GM19025 (cell line): ENCODE results near the gene EDEM2.
A peak's percentile ranks its signal among the peaks of the same experiment; 100 is the strongest.
"Not testable (repeated sequence)": the region's sequence is repeated elsewhere in the genome, so short reads cannot be mapped to it uniquely, and the experiment has no call there.

Experiments
- ATAC-seq: cut with Tn5 transposase; IDR thresholded peaks from one replicate; pipeline ENCODE4 v1.9.1; 2021; ENCODE audit warnings: mild to moderate bottlenecking, low read depth, moderate library complexity; ENCODE audit not compliant: unreplicated experiment

The EDEM2 gene

DNA sequence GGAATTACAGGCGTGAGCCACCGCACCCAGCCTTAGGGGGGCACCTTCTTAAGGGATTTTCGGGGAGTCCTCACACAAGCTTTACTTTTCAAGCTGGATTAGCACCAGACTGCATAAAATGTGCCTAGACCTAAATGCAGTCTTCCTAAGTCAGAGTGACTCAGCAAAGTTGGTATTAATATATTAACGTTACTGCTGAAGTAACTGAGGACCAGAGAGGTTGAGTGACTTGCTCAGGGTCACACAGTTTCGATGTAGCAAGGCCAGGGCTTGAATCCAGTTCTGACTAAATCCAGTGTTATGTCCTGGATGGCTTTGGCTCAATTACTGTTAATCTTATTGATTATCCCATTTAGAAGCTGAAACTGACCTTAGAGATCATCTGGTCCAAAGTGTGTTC lies 13.4 kb downstream of the EDEM2 start:
- no peak for ATAC-seq

DNA sequence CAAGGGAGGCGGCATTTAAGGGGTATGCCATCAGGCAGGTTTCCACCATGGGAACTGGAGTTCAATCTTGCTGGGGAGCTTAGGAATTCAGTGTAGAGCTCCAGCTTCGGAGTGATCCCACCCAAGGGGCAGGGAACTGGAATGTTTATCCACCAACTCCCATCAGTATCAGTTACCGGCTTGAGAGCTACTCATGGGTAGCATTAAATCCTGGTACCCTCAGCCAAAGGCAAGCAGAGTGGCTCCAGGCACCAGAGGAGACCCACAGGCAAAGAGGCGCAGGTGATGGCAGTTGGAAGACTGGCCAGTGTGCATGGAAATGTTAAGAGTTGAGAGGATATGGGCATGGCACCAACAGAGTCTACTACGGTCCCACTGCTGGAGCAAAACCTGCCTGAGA lies 14.1 kb downstream of the EDEM2 start:
- ATAC-seq, result no peak

DNA sequence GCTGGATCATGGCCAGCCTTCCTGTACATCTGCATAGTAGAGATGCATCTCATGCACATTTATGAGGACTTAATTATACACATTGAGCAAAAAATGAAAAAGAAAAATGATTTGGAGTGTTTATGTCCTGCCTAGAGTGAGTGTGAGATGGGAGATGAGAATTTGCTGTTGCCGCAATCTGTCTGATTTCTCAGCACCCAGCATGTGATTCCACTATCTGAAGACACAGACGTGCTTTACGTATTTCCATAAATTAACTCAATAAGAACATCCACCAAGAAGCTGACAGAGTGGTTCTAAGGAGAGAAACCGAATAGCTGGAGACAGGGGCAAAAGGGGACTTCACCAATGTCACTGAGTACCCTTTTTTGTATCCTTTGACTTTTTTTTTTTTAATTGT lies 15.2 kb downstream of the EDEM2 start:
- ATAC-seq, result no peak

DNA sequence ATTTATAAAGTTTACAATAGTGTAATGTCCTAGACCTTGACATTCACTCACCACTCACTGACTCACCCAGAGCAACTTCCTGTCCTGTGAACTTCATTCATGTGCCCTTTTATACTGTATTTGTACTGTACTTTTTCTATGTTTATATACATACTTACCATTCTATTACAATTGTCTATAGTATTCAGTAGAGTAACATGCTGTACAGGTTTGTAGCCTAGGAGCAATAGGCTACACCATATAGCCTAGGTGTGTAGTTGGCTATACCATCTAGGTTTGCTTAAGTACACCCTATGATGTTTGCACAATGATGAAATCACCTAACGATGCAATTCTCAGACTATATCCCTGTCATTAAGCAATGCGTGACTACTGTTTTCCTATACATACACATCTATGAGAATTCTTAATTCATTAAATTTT lies 17.5 kb downstream of the EDEM2 start:
- ATAC-seq, result no peak

DNA sequence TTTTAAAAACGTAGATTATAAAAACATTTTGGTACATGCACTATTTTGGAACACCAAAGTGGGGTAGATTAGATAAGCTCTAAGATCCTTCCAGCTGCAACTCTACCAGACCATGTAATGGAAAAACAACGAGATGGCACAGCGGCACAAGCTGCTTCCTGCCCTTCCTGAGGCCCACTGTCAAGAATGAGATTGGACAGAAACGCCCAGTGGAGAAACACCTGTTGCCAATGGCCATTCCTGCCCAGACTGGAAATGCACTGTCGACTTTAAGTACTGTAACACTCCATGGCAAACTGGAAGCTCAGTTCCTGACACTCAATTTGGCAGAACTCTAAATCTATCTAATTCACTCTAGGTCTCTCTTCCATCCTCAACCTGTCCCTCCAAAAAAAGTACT lies 21.4 kb downstream of the EDEM2 start:
- no peak for ATAC-seq

DNA sequence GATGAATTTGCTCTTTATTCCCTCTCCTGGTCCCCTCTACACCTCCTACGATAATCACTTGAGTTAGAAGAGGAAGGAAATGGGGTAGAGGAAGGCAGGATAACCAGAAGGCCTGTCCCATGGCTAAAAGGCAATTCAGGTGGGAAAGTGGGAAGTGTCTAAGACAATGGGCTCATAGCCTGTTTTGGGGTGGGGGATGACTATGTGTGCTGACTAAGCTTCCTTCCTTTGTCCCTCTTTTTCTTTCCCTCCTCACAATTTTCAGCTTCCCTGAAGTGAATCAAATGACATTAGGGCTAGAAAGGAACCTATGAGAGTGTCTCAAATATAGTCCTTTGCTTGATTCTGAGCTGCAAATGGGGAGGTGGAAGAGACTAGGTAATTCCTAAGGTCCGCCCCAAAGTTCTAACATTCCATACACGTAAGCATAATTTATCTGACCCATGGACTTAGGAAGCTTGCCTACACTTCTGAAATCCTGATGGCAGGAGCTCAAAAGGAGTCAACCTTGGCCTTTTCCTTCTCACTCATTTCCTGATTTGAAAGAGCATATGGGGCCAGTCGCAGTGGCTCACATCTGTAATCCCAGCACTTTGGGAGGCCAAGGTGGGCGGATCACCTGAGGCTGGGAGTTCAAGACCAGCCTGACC lies 24.3 kb downstream of the EDEM2 start:
- ATAC-seq, result no peak

DNA sequence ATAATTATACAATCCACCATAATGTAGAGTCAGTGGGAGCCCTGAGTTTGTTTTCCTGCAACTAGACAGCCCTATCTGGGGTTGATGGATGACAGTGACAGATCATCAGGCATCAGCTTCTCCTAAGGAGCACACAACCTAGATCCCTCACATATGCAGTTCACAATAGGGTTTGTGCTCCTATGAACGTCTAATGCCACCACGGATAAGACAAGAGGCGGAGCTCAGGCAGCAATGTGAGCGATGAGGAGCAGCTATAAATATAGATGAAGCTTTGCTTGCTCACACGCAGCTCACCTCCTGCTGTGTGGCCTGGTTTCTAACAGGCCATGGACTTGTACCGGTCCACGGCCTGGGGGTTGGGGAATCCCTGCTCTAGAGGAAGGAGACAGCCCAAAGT lies 25.9 kb downstream of the EDEM2 start:
- no peak for ATAC-seq

DNA sequence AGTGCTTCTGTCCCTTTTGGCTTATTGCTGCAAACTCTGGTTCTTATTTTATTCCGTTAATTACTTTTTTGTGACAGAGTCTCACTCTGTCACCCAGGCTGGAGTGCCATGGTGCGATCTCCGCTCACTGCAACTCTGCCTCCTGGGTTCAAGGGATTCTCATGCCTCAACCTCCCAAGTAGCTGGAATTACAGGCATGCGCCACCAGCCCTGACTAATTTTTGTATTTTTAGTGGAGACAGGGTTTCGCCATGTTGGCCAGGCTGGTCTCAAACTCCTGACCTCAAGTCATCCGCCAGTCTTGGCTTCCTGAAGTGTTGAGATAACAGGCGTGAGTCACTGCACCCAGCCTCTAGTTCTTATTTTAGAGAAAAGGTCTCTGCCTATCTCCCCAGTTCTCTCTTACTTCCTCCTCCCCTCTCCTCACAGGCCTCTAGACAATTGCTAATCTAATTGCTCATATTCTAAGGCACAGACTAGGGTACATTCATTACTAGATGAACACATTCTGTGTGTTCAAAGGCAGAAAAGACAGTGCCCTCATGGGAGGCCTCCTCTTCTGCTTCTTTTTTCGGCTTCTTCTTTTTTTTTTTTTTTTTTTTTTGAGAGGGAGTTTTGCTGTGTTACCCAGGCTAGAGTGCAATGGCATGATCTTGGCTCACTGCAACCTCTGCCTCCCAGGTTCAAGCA lies 27.0 kb downstream of the EDEM2 start:
- no peak for ATAC-seq

DNA sequence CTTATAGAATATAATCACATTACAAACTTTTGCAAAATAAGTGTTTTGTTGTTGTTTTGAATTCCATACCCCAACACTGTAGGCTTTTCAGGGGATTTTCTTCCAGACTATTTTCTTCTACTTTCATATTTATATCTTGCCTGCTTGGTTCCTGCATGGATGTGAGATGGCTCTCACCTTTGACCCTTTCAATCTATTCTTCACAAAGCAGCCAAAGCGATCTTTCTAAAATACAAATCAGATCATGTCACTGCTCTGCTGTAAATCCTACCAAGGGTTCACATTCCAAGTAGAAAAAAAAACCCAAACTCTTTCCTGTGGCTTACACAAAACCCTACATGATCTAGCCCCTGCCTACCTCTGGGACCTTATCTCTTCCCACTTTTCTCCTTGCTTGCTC lies 29.5 kb downstream of the EDEM2 start:
- ATAC-seq, result no peak

DNA sequence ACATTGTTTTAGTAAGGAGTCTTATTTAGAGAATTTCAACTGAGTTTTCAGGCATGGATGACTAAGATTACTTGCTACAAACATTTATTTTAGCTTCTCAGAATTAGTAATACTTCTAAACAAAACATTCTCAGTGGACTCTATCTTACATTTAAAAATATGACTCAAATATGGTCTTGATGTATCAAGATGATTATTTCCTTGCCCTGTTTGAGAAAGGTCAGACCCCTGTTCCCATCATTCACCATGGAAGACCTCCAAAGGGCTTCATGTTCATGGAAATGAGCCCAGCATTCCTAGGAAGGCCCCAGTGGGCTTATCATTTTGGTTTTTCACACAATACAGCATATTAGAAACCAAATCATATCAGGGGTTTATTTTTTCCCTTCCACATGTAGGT lies 29.9 kb downstream of the EDEM2 start:
- no peak for ATAC-seq

DNA sequence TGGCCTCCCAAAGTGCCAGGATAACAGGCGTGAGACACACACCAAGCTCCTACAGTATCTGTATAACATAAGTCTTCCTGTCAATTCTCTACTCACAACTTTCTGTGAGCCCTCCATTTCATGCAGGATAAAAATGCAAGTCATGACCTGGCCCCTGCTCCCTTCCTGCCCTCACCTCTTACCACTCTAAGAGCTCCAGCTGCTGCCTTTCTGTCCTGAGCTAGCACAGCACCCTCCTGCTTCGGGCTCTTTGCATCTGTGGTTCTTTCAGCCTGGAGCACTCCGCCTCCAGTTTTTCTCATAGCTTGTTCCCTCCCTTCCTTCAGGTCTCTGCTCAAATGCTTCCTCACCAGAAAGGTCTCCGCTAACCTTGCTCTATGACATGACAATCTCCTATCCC lies 30.9 kb downstream of the EDEM2 start:
- ATAC-seq, result no peak

DNA sequence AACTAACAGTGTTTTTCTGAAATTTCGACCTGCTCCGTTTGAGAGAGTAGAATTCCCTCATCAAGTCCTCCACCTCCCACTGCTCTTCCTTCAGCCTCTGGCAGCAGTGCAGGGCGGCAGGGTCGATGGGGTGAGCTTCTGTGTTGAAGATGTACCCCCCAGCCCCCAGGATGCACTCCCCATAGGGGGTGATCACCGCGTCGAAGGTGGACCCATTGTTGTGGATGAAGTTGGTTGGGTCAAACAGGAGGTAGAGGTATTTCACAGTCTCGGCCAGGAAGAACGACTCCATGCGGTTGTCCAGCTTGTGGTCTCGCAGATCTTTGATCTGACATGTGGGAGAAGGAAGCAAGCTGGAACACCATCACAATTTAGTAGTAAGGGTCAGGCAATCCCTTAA lies 31.5 kb downstream of the EDEM2 start:
- no peak for ATAC-seq

DNA sequence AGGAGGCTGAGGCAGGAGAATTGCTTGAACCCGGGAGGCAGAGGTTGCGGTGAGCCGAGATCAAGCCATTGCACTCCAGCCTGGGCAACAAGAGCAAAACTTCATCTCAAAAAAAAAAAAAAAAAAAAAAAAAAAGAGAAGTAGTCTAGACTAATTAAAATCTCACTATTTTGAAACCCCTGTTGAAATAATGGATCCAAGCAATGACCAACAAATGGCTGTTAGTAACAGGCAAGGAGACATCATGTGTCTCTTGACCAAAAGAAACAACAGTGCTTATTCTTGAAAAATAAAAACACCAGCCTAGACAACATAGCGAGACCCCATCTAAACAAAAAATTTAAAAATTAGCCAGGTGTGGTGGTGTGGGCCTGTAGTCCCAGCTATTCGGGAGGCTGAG lies 34.9 kb downstream of the EDEM2 start:
- ATAC-seq, result not testable (repeated sequence)

DNA sequence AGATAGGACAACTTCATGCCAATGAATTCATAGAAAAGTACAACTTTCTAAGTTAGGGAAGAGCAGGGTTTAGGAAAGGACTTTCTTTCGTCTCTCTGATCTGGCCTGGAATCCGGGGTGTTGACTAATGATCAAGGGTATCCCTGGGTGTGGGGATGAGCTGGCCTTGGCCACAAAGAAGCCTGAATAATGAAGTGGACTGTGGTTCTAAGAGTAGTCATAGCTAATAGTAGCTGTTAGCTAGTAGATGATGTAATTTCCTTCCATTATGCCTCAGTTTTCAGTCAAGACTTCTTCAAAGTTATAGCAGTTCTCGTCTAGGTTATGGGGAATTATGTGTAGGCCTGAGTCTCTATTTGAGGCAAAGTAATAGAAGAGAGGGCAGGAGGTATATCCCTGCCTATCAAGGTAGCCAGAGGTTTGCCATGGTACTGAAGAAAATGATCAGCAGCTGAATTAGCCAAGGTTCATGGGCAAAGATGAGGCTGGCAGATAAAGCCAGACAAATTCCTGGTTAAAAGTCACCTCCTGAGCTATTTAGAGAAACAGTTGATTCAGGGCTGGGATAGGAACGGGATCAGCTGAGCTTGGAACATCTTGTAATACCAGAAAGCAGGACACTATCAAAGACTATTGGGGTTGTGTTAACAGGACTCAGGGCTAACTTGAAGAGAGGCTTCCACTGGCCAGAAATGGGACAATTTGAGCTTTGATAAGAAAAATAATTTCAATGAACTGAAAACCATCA lies 35.8 kb downstream of the EDEM2 start:
- ATAC-seq, result no peak

DNA sequence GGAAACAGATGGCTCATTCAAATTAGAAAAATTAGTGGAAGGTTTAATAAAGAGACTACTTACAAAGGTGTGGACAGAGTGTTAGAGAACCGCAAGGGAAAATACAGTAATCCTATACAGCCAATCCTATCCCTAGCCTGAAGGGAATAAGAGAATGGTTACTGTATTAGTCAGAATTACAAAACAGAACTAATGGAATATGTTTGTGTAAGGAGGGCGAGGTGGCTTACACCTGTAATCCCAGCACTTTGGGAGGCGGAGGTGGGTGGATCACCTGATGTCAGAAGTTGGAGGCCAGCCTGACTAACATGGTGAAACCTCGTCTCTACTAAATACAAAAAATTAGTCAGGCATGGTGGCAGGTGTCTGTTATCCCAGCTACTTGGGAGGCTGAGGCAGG lies 38.2 kb downstream of the EDEM2 start:
- no peak for ATAC-seq

DNA sequence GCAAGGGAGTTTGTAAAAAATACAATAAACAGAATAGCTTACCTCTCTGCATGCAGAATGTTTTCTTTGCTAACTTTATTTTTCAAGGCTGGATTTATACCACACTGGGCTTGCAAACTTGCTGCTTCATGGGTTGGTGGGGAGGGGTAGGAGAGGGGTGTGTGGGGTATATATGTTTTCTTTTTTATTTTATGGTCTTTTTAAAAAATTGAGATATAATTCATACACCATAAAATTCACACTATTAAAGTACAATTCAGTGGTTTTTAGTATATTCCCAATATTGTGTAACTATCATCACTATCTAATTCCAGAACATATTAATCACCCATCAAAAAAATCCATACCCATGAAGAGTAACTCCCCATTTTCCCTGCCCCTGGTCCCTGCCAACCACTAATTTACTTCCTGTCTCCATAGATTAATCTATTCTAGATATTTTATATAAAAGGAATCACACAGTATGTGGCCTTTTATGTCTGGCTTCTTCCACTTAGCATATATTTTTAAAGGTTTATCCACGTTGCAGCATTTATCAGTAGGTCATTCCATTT lies 40.2 kb downstream of the EDEM2 start:
- no peak for ATAC-seq

DNA sequence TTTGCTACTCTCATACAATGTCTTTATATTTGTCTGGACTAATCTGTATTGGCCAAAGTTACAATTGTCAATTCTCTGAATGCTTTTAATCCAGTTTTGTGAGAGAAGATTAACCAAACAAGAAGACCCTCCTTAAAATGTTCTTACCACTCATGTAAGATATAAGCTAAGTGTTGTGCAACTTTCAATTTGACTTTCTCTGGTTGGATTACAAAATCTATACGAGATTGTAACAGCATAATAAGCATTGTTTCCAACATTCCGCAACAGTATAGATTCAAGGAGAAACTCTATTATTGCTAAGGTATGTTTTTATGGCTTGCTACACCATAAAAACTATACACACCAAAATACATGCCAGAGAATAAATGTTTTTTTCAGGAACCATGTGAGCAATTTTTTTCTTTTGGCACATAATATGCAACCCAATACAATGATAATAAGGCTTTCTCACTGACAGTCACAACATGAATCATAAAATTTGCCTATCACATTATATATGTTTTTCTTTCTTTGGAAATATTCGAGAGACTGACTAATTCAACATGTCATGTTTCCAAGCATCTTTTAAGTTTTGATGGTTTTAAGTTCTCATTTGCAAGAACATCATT lies 42.3 kb downstream of the EDEM2 start:
- ATAC-seq, result no peak

DNA sequence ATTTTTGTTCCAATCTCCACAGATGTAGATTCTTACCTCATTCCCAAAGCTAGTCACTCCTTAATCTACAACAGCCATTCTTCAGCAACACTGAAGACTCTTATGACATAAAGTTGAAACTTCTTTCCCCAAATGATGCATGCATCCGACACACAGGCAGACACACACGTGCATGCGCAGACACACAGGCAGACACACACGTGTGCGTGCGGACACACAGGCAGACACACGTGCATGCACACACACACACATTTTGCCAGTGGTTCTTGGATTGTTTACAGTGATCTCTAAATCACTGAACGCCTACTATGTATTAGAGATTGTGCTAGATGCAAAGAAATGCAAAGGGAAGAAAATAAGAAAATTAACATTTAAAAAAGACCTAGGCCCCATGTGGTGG lies 45.5 kb downstream of the EDEM2 start:
- no peak for ATAC-seq

DNA sequence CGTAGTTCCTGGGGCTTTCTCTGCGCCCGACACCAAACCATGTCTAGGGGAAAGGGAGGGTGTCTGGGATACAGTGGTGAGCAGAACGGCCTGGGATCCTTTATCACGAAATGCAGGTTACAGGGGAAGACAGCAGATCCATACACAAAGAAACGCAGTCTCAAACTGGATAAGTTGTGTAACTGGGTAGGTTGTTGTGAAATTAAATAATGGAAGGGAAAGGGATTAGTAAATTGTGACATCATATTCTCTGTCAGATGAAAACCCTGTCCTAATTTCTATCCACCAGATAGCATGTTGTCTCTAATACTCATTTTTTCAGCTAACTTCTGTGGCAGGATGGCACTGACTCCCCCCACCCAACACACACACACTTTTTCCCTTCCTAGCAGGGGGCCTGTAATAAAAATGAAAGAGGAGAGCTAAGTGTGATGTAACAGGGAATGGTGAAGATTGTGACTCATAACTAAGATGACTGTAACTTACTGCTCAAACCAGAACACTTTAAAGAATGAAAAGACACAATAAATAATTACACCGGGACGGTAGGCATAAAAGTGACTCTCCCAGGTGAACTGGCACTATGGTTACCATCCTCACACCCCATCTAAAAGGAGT lies 53.8 kb downstream of the EDEM2 start:
- no peak for ATAC-seq

DNA sequence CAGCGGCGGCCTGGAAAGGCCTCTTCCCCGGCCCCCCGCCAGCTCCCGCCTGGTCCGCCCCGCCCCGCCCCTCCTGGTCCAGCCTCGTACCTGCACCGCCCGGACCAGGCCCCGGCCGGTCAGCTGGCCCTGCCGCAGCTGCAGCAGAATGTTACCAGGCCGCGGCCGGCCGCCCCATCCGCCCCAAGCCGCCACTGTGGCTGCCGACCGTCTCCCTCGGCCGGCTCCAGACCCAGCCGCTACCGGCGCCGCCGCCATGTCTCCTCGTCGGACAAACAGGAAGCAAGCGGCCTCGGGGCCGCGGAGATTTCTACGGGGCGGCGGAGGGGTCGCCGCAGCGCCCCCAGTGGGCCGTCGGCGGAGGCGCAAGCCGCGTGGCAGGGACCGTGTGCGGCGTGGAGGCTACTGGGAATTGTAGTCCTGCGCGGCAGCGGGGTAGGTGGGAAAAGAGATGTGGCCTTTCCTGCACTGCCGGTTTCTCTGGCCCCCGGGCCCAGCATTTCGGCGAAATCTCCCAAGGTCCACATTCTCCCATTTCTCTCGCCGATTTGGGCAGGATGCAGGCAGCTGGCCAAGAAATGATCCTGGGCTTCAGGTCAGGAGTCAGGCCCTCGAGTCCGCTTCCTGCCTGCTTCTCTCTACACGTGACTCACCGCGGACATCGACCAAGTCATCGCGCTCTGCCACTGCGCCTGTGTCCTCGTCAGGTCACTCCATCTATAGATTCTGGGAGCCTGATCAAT lies 54.4 kb downstream of the EDEM2 start, which contains the start of gene TRPC4AP:
TSS of gene TRPC4AP (minus strand) at position 284 of the 743 bp plus-strand sequence. CDS start at position 258, 26 bp downstream.
- ATAC-seq, result peak; percentile 94
